Omental fat pad (tissue), 4 donors: ENCODE measurements around the gene POLQ. TPM values are rescaled to one million over a fixed set of nuclear protein-coding genes. Genes with fewer than 3 reads are reported as not detected.

Experiments used
- ATAC-seq: fragments of 150-250 bp; one replicate; pipeline ENCODE4 v1.9.1; 2016; ENCODE audit warnings: mild to moderate bottlenecking, moderate library complexity; ENCODE audit not compliant: low FRiP score
- DNase-seq: peaks from one replicate; pipeline ENCODE4 v3.0.0-alpha.2; 2019; ENCODE audit warnings: low spot score
- CTCF ChIP-seq, 3 donors: fragments of 450-650 bp; IDR thresholded peaks; one replicate each; pipeline ENCODE4 v1.5.1; 2016 to 2017; ENCODE audit warnings: antibody characterized with exemption in 3 of 3, mild to moderate bottlenecking in 3 of 3, moderate library complexity in 2 of 3
- total RNA-seq, 4 donors: library from RNA; depleted of rRNA; stranded (reverse); fragments of >200 nt; gene quantifications; one replicate each; pipeline ENCODE4 v1.1.0, GENCODE V29; 2016

The POLQ gene
- total RNA-seq, 4 donors from 2014 or later: 0.06 to 0.84 (median 0.25) TPM

- DNase-seq: no peak
- no peak for ATAC-seq
- no peak for TF ChIP-seq CTCF (IDR thresholded peaks at IDR 0.05)
Observed at GRCh38 chr3:121490161-121490560, 55.6 kb downstream of the POLQ start.

GRCh38 chr3:121488628-121489027, 57.2 kb downstream of the POLQ start:
- TF ChIP-seq CTCF (IDR thresholded peaks at IDR 0.05): no peak
- no peak for ATAC-seq

GRCh38 chr3:121483290-121483689, 62.5 kb downstream of the POLQ start:
- ATAC-seq (no peak), DNase-seq (no peak)
- no peak for TF ChIP-seq CTCF (IDR thresholded peaks at IDR 0.05)

More at GRCh38 chr3:121488628-121489027, 57.2 kb downstream of the POLQ start:
- DNase-seq: no peak

GRCh38 chr3:121482660-121483059, 63.1 kb downstream of the POLQ start:
- ATAC-seq (no peak), DNase-seq (no peak)
- TF ChIP-seq CTCF (IDR thresholded peaks at IDR 0.05): no peak

GRCh38 chr3:121481106-121481880, 64.5 kb downstream of the POLQ start:
- no peak for ATAC-seq
- TF ChIP-seq CTCF (IDR thresholded peaks at IDR 0.05): no peak
- no peak for DNase-seq

- no peak for TF ChIP-seq CTCF (IDR thresholded peaks at IDR 0.05)
- ATAC-seq: no peak
Observed at GRCh38 chr3:121477589-121477988, 68.2 kb downstream of the POLQ start.

GRCh38 chr3:121473001-121473400, 72.8 kb downstream of the POLQ start:
- TF ChIP-seq CTCF (IDR thresholded peaks at IDR 0.05): no peak
- no peak for ATAC-seq
- DNase-seq: no peak

More at GRCh38 chr3:121477589-121477988, 68.2 kb downstream of the POLQ start:
- no peak for DNase-seq
